ENCODE results near the gene ECT2.

DNA sequence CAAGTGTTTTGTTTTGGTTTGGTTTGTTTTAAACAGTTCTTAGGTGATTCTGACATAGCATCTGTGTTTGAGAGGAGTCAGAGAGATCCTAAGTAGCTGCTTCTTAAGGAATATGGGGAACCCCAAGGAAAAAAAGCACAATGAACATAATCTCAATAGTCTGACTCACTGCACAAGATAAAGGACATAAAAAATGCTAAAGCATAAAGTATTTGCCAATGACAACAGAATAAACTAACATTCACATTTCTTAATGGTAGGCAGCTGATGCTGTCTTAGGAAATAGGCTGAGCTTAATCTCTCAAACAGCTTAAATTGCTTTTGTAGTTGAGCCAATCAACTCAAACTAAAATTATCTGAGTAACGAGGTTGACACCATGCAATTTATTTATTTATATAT is 42.6 kb upstream of the ECT2 start:
- TF ChIP-seq, protein P1, sequence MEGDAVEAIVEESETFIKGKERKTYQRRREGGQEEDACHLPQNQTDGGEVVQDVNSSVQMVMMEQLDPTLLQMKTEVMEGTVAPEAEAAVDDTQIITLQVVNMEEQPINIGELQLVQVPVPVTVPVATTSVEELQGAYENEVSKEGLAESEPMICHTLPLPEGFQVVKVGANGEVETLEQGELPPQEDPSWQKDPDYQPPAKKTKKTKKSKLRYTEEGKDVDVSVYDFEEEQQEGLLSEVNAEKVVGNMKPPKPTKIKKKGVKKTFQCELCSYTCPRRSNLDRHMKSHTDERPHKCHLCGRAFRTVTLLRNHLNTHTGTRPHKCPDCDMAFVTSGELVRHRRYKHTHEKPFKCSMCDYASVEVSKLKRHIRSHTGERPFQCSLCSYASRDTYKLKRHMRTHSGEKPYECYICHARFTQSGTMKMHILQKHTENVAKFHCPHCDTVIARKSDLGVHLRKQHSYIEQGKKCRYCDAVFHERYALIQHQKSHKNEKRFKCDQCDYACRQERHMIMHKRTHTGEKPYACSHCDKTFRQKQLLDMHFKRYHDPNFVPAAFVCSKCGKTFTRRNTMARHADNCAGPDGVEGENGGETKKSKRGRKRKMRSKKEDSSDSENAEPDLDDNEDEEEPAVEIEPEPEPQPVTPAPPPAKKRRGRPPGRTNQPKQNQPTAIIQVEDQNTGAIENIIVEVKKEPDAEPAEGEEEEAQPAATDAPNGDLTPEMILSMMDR (IDR thresholded peaks at IDR 0.05; ENCODE audit: low read length) = no peak
- no peak for TF ChIP-seq EZH2 (IDR thresholded peaks at IDR 0.05; ENCODE audit: borderline replicate concordance, low read length)

Data from OCI-LY1 (cell line).